ENCODE measurements around the gene P2RY8.

GRCh38 chrX:1492421-1493012 is 44.5 kb downstream of the P2RY8 start:
- TF ChIP-seq TEAD4 (IDR thresholded peaks at IDR 0.05): no peak
- TF ChIP-seq TAF1 (IDR thresholded peaks at IDR 0.05; ENCODE audit: low read depth): no peak
- TF ChIP-seq EP300 (IDR thresholded peaks at IDR 0.05; ENCODE audit: borderline replicate concordance): no peak
- no peak for TF ChIP-seq CREB1 (IDR thresholded peaks at IDR 0.05; ENCODE audit: low read depth)
- TF ChIP-seq REST (IDR thresholded peaks at IDR 0.05; ENCODE audit: low read depth): no peak
- no peak for TF ChIP-seq MAX (IDR thresholded peaks at IDR 0.05)
- TF ChIP-seq EGR1 (IDR thresholded peaks at IDR 0.05): no peak
- TF ChIP-seq FOXM1 (IDR thresholded peaks at IDR 0.05; ENCODE audit: borderline replicate concordance, low read depth): no peak
- no peak for TF ChIP-seq CEBPB (IDR thresholded peaks at IDR 0.05)
- no peak for TF ChIP-seq YY1 (IDR thresholded peaks at IDR 0.05; ENCODE audit: low read depth)
- no peak for TF ChIP-seq NFIC (IDR thresholded peaks at IDR 0.05)

Measured in Ishikawa (cell line).